Measurements from ENCODE around the gene PRR20E.
"Not testable (repeated sequence)": the region's sequence is repeated elsewhere in the genome, so short reads cannot be mapped to it uniquely, and the experiment has no call there.

The PRR20E gene

GRCh38 chr13:57166897-57167296, at the start of gene PRR20E:
TSS of gene PRR20E (plus strand) at chr13:57167197. CDS start at chr13:57167584, 387 bp downstream.
- DNase-seq, result not testable (repeated sequence)

DNA sequence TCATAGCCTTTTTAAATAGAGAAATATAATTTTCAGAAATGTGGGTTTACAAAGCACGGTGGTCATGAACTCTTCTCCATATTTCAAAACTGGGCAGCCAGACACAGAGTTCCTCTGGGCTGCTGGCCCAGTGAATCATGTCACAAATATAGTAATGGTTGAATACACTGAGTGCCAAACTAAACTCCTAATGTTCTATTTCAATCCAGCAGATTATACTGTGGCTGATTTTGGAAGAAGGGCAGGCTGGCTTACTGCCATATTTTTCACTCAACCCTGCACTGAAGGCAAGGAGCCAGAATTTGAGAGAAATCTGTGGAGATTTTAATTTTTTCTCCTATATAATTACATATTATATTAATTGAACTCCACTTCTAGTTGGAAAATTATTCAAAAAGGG, 43.3 kb upstream of the PRR20E start:
- DNase-seq, result no peak

DNA sequence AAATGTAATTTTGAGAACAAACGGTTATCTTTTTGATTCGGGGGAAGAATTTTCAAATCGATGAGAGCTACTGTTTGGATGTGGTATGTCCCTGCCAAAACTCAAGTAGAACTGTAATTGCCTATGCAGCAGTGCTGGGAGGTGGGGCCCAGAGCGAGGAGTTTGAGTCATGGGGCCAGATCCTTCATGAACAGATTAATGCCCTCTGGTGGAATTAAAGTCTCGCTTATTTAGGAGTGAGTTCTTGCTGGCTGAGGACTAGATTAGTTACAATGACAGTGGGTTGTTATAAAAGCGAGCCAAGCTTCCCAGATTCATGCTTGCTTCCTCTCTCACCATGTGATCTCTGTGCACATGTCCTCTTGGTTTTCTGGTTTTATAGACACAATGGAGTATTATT, 38.1 kb upstream of the PRR20E start:
- no peak for DNase-seq

DNA sequence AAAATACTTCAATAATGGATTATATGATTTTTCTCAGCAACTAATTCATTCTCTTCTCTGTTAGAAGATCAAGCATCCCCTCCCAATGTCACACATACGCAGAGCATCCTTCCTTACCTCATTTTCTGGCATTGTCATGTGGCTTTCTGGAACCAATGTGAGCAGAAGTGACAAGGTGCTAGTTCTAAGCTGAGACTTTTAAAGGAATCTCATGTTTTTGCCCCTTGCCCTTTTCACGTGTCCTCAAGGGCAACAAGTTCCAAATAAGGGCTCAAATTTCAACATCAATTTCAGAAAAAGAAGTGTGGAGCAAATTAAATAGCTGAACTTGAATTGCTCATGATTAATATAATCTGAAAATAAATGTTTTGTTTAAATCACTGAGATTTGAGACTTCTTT, 30.9 kb upstream of the PRR20E start:
- DNase-seq, result no peak

GRCh38 chr13:57137585-57137984, 29.4 kb upstream of the PRR20E start:
- no peak for DNase-seq

DNA sequence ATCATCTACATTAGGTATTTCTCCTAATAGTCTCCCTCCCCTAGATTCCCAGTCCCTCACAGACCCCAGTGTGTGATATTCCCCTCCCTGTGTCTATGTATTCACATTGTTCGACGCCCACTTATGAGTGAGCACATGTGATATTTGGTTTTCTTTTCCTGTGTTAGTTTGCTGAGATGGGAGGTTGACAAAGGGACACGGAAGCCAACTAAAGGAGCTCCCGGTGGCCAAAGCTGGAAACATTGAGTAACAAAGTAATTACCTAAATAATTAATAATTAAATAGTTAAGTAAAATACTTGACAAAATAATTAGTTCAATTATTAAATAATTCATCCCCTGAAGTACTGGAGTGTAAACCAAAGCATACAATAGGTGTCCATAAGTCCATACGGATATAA, 28.0 kb upstream of the PRR20E start:
- DNase-seq, result no peak

DNA sequence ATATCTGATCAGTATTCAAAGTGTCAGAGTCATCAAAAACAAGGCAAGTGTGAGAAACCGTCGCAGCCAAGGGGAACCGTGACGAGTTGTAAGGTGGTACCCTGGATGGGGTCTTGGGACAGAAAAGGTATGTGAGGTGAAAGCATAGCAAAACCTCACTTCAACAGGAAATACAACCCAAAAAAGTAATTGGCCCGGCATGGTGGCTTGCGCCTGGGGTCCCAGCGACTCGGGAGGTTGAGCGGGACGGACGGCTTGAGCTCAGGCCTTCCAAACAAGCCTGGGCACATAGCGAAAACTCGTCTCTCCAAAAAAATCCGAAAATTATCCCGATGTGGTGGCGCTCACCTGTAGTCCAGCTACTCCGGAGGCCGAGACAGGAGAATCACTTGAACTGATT, 27.2 kb upstream of the PRR20E start:
- not testable (repeated sequence) for DNase-seq

DNA sequence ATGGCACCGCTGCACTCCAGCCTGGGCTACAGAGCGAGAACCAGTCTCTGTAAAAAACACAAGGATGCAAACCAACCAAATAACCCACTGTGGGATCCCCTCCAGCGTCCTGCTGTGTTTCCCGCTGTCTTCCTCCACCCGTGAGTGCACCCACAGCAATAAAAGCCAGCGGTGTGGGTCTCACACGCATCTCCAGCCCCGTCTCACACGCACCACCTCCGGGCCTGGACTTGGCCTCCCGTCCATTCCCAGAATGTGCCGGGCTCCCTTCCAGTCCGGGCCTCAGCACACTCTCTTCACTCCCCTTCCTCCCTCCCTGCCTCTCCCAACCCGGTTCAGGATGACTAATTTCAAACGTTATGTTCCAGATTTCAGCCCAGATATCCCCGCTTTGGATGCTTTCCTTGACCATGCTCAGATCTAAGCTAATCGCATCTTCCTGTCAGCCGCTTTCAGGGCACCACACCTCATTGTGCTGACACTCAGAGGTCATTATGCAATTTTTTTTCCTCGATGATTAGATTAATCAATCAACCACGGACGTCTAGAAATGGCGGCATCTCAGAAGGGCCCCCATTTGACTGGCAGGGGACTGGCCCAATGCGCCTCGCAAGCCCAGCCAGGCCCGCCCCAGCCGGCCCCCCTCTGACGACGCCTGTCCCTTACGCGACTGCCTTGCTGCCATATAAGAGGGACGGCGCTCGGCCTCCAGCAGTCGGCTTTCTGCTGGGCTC, 26.6 kb upstream of the PRR20E start, which contains the start of gene PRR20A:
PRR20A (plus strand) TSS at position 684 of the 734 bp plus-strand sequence. CDS start 387 bp downstream, outside the sequence.
- DNase-seq, result not testable (repeated sequence)

- DNase-seq, result not testable (repeated sequence)
Measured at GRCh38 chr13:57147188-57147587, 19.8 kb upstream of the PRR20E start, which contains the start of gene PRR20B. TSS of gene PRR20B (plus strand) at chr13:57147488. CDS start at chr13:57147875, 387 bp downstream.

- not testable (repeated sequence) for DNase-seq
Measured at GRCh38 chr13:57148106-57148505, 18.9 kb upstream of the PRR20E start.

DNA sequence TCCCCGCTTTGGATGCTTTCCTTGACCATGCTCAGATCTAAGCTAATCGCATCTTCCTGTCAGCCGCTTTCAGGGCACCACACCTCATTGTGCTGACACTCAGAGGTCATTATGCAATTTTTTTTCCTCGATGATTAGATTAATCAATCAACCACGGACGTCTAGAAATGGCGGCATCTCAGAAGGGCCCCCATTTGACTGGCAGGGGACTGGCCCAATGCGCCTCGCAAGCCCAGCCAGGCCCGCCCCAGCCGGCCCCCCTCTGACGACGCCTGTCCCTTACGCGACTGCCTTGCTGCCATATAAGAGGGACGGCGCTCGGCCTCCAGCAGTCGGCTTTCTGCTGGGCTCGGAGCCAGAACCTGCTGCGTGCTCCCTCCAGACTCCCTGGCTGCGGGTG, 13.2 kb upstream of the PRR20E start, which contains the start of gene PRR20C:
PRR20C (plus strand) TSS at position 301 of the 400 bp plus-strand sequence. CDS start 387 bp downstream, outside the sequence.
- not testable (repeated sequence) for DNase-seq

GRCh38 chr13:57160332-57160731, 6.7 kb upstream of the PRR20E start, which contains the start of gene PRR20D:
TSS of gene PRR20D (plus strand) at chr13:57160632. CDS start at chr13:57161019, 387 bp downstream.
- DNase-seq, result not testable (repeated sequence)

GRCh38 chr13:57191667-57192066, 24.7 kb downstream of the PRR20E start:
- no peak for DNase-seq

GRCh38 chr13:57212989-57213388, 46.0 kb downstream of the PRR20E start:
- no peak for DNase-seq
